ENCODE data around the gene STXBP4.

Gene STXBP4

GRCh38 chr17:55140809-55141208 is 172.2 kb downstream of the STXBP4 start:
- no peaks in the 10 kb centered on the region for H4K20me1 ChIP-seq (ENCODE audit: insufficient read depth, low read length)
- H3K9me2 ChIP-seq (replicated peaks; ENCODE audit: insufficient read depth, low read length) = no peaks in the 10 kb centered on the region
- H3K4me1 ChIP-seq (ENCODE audit: low read length) = no peaks in the 10 kb centered on the region
- H3K36me3 ChIP-seq (replicated peaks; ENCODE audit: insufficient read depth, low read length) = no peaks in the 10 kb centered on the region
- H2AFZ ChIP-seq (ENCODE audit: low read length) = no peak overlapping the region
- no peaks in the 10 kb centered on the region for H3K79me2 ChIP-seq (ENCODE audit: low read length)
- TF ChIP-seq CTCF (IDR thresholded peaks at IDR 0.05; ENCODE audit: low read length) = no peak
- TF ChIP-seq EZH2 (optimal IDR thresholded peaks at IDR 0.05; ENCODE audit: low read depth, low read length) = no peak
- TF ChIP-seq EZH2phosphoT487 (IDR thresholded peaks at IDR 0.05; ENCODE audit: low read length) = no peak
- no peaks in the 10 kb centered on the region for H3K9me3 ChIP-seq (replicated peaks; ENCODE audit: insufficient read depth, low read length)
- DNase-seq = no peak
- no peaks in the 10 kb centered on the region for H3K27me3 ChIP-seq (replicated peaks; ENCODE audit: insufficient read depth, low read length)
- H3K4me3 ChIP-seq (ENCODE audit: low read length) = no peak overlapping the region
- H3K27ac ChIP-seq (ENCODE audit: low read length) = no peak overlapping the region
- no peak overlapping the region for H3K4me2 ChIP-seq (ENCODE audit: low read depth, low read length)
- no peak overlapping the region for H3K9ac ChIP-seq (ENCODE audit: low read length)
- H3F3A ChIP-seq (ENCODE audit: insufficient read depth, low read length) = no peaks in the 10 kb centered on the region

GRCh38 chr17:55144518-55144917 is 176.0 kb downstream of the STXBP4 start:
- Histone ChIP-seq H3K9me2 (replicated peaks; ENCODE audit: insufficient read depth, low read length) (no peaks in the 10 kb centered on the region), H2AFZ (ENCODE audit: low read length) (no peak overlapping the region), H3K27ac (ENCODE audit: low read length) (no peak overlapping the region), H3K27me3 (replicated peaks; ENCODE audit: insufficient read depth, low read length) (no peaks in the 10 kb centered on the region), H4K20me1 (ENCODE audit: insufficient read depth, low read length) (no peaks in the 10 kb centered on the region), H3F3A (ENCODE audit: insufficient read depth, low read length) (no peaks in the 10 kb centered on the region), H3K9ac (ENCODE audit: low read length) (no peak overlapping the region), H3K9me3 (replicated peaks; ENCODE audit: insufficient read depth, low read length) (no peaks in the 10 kb centered on the region), H3K4me3 (ENCODE audit: low read length) (no peak overlapping the region), H3K79me2 (ENCODE audit: low read length) (no peaks in the 10 kb centered on the region), H3K4me2 (ENCODE audit: low read depth, low read length) (no peak overlapping the region), H3K4me1 (ENCODE audit: low read length) (no peaks in the 10 kb centered on the region), H3K36me3 (replicated peaks; ENCODE audit: insufficient read depth, low read length) (no peaks in the 10 kb centered on the region)
- DNase-seq = no peak
- TF ChIP-seq CTCF (IDR thresholded peaks at IDR 0.05; ENCODE audit: low read length) = no peak
- no peak for TF ChIP-seq EZH2phosphoT487 (IDR thresholded peaks at IDR 0.05; ENCODE audit: low read length)

GRCh38 chr17:55149485-55149884 is 180.9 kb downstream of the STXBP4 start:
- TF ChIP-seq CTCF (IDR thresholded peaks at IDR 0.05; ENCODE audit: low read length) = no peak
- no peak for TF ChIP-seq EZH2phosphoT487 (IDR thresholded peaks at IDR 0.05; ENCODE audit: low read length)
- TF ChIP-seq EZH2 (optimal IDR thresholded peaks at IDR 0.05; ENCODE audit: low read depth, low read length) = no peak
- no peak overlapping the region for H3K9ac ChIP-seq (ENCODE audit: low read length)
- no peaks in the 10 kb centered on the region for H3K79me2 ChIP-seq (ENCODE audit: low read length)
- H2AFZ ChIP-seq (ENCODE audit: low read length) = no peak overlapping the region
- no peaks in the 10 kb centered on the region for H3K27me3 ChIP-seq (replicated peaks; ENCODE audit: insufficient read depth, low read length)
- H3F3A ChIP-seq (ENCODE audit: insufficient read depth, low read length) = no peaks in the 10 kb centered on the region
- no peak overlapping the region for H3K27ac ChIP-seq (ENCODE audit: low read length)
- DNase-seq = no peak
- no peaks in the 10 kb centered on the region for H3K9me2 ChIP-seq (replicated peaks; ENCODE audit: insufficient read depth, low read length)
- H4K20me1 ChIP-seq (ENCODE audit: insufficient read depth, low read length) = no peaks in the 10 kb centered on the region
- H3K36me3 ChIP-seq (replicated peaks; ENCODE audit: insufficient read depth, low read length) = no peaks in the 10 kb centered on the region
- no peak overlapping the region for H3K4me3 ChIP-seq (ENCODE audit: low read length)
- no peaks in the 10 kb centered on the region for H3K9me3 ChIP-seq (replicated peaks; ENCODE audit: insufficient read depth, low read length)
- H3K4me1 ChIP-seq (ENCODE audit: low read length) = no peaks in the 10 kb centered on the region
- no peak overlapping the region for H3K4me2 ChIP-seq (ENCODE audit: low read depth, low read length)

Data from MM.1S (cell line).